HG03575 (cell line): Measurements from ENCODE around the gene RAC2.
"Not testable (repeated sequence)": the region's sequence is repeated elsewhere in the genome, so short reads cannot be mapped to it uniquely, and the experiment has no call there.

ENCODE experiments used
- ATAC-seq: cut with Tn5 transposase; IDR thresholded peaks from one replicate; pipeline ENCODE4 v1.9.1; 2021; ENCODE audit not compliant: unreplicated experiment, insufficient number of reproducible peaks, low FRiP score; ENCODE audit errors: extremely low read depth

RAC2 gene

DNA sequence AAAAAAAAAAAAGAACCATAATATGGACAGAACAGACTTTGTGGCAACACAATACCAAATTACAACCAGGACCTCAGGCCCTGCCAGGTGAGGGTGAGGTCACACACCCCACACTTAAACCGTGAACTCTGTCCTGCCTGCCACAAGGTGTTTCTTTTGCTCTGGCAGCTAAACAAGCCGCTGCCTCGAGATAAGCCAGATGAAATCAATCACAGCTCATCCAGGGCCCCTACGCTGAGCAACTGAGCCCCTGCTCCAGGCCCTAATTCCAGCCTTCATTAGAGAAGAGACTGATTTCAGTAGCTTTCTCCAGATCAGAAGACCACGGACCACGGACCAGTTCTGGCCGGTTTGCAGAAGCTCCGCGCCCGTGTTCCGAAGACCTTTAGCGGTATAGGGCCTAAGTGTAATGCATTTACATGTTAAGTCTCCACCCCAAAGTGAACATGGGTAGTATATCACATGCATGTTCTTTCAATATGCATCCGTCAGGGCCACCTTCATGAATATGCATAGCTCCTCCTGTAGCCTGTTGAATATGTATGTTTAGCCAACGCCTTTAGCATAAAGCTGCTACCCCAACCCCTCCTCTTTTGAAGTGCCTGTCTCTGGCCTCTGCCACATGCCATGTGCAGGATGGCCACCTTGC is 14.8 kb upstream of the RAC2 start:
- no peak for ATAC-seq

DNA sequence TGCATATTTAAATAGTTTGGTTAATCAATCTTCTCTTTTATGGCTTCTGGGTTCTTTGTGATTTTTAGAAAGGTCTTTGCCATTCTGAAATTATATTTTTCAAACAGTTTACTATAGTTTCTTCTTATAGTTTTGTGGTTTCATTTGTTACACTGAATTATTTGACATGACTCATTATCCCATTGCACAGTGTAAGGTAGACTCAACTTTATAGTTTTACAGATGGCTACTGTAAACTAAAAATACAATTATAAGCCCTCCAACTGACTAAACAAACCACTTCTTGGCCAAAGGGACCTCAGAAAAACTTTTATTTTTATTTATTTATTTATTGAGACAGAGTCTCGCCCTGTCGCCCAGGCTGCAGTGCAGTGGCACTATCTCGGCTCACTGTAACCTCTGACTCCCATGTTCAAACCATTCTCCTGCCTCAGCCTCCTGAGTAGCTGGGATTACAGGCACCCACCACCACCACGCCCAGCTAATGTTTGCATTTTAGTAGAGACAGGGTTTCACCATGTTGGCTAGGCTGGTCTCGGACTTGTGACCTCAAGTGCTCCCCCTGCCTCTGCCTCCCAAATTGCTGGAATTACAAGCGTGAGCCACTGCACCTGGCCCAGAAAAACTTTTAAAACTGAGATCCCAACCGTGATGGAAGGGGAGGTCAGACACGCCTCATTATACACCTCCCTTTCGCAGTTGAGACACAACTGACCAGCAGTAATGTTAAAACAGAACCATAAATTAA is 14.1 kb upstream of the RAC2 start:
- no peak for ATAC-seq

DNA sequence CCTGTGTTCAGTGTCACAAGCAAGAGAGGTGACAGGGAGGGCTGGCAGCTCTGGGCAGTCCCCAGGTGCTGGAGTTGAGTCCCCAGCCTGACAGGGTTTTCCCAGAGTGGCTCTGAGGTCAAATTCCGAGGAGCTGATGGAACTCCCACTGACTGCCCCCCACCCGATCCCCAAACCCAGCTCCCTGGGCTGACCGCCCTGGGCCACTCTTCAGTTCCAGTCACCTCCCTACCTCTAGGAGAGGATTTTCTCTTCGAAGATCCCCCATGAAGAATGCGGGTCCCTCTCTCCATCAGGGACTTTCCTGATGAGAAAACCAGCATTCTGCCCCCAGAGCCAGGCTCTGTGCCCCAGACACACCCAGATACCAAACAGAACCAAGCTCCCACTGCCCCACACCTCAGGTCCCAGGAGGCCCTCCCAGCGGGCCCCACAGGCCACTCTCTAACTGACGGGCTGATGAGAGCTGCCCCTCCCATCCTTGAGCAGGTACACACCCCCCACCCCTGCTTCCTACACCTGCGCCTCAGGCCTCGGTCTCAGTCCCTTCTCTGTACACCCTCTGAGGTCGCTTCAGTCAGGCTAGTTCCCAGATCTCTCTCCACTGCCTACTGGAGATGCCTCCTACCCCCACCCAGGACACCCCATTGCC is 12.1 kb upstream of the RAC2 start:
- no peak for ATAC-seq

DNA sequence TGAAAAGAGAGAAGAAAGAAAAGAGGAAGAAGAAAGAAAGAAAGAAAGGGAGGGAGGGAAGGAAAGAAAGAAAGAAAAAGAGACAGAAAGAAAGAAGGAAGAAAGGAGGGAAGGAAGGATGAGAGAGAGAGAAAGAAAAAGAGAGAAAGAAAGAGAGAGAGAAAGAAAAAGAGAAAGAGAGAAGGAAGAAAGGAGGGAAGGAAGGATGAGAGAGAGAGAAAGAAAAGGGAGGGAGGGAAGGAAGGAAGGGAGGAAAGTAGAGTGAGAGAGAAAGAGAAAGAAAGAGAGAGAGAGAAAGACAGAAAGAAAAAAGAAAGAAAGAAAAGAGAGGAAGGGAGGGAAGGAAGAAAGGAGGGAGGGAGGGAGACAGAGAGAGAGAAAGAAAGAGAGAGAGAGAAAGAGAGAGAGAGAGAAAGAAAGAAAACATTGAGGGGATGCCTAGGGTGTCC is 11.5 kb upstream of the RAC2 start:
- no peak for ATAC-seq

DNA sequence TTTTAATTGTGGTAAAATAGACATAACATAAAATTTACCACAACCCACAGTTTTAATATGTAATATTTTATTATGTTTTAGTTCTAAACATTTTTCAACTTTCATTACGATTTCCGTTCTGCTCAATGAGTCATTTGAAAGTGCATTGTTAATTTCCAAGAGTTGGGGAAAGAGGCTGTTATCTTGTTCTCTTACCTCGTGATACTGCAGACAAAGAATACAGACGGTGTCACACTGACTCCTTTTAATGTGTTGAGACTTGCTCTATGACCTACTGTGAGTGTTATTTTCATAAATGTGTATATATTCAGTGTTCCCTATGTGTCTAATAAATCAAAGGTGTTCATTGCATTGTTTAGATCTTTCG is 10.8 kb upstream of the RAC2 start:
- ATAC-seq: no peak

DNA sequence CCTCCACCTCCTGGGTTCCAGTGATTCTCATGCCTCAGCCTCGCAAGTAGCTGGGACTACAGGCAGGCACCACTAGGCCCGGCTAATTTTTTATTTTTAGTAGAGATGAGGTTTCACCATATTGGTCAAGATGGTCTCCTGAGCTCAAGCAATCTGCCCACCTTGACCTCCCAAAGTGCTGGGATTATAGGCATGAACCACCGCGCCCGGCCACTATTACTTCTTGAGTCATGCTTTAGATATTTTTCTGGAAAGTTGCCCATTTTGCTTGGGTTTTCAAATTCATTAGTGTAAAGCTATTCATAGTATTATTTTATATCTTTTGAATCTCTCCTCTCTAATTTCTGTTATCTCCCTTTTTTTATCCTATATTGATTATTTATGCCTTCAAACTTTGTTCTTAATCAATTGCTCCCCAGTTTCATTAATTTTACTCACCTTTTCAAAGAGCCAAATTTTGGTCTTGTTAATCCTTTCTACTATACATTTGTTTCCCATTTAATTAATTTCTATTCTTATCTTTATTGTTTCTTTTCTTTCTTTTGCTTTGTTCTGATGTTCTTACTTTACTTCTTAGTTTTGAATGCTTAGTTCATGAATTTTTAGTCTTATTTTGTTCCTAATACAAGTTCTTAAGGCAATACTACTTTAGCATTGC is 10.3 kb upstream of the RAC2 start:
- ATAC-seq: no peak

DNA sequence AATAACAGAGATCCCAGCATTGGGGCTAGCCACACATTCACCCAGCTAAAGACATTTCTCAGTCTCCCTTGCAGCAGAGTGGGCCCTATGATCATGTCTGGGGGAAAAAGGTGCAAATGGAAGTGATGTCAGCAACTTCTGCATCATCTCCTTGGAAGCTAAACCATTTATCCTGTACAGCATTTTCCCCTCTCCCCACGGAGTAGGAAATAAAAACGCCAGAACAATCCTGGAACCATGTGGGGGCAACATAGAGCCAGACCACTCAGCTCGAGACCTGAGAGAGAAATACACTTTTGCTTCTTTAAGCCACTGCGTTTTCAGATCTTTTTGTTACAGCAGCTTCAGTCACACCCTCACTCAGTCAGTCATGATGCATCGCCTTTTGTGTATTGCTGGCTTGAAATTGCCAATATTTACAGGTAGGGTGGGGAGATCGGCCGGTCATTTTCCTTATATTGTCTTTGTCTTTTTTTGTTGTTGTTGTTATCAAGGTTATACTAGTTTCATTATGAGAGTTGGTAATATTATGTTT is 9.1 kb upstream of the RAC2 start:
- no peak for ATAC-seq

DNA sequence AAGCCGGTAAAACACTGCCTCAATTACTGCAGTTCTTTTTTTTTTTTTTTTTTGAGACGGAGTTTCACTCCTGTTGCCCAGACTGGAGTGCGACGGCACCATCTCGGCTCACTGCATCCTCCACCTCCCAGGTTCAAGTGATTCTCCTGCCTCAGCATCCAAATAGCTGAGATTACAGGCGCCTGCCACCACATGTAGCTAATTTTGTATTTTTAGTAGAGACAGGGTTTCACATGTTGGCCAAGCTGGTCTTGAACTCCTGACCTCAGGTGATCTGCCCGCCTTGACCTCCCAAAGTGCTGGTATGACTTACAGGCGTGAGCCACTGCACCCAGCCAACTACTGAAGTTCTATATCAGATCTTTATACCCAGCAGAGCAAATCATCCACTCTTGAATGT is 7.8 kb upstream of the RAC2 start:
- ATAC-seq: not testable (repeated sequence)

DNA sequence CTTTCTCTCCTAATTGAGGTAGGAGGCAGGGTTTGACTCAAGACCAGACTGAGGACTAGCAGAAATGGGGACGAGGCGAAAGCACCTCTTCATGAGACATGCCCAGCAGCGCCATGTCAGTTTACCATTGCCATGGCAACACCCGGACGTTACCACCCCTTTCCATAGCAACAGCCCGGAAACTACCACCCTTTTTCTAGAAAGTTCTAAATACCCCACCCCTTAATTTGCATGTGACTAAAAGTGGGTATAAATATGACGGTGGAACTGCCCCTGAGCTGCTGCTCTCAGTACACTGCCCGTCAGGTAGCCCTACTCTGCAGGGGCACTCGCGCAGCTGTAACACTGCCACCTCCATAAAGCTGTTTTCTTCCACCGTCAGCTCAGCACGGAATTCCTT is 5.9 kb upstream of the RAC2 start:
- ATAC-seq: no peak

DNA sequence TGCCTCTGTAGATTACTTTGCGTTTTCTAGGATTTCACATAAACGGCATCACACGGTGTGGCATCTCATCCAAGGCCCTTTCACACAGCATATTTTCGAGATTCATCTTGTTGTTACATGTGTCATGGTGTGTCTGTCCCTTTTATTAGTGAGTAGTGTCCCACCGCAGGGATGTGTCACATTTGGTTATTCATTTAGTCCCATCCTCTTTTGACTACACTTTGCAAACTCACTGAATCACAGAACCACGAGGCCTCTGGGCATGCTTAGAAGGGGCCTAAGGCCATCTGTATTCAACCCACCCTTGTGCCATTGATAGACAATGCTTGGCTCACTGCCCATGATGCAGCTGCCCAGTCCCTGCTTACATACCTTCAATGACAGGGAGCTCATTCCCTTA is 4.2 kb upstream of the RAC2 start:
- ATAC-seq: no peak

DNA sequence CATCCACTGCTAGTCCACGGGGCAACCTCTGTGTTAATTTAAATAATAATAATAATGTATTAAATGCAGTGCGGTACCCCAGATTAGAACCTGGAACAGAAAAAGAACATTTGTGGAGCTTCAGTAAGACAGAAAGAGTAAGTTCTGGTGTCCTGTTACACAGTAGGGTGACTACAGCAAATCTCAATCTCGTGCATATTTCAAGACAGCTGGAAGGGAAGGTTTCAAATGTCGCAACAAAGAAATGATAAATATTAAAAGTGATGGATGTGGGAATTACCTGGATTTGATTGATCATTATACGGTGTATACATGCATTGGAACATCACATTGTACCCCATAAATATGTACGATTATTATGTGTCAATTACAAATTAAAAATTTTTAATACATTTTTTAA is 1.7 kb upstream of the RAC2 start:
- no peak for ATAC-seq

DNA sequence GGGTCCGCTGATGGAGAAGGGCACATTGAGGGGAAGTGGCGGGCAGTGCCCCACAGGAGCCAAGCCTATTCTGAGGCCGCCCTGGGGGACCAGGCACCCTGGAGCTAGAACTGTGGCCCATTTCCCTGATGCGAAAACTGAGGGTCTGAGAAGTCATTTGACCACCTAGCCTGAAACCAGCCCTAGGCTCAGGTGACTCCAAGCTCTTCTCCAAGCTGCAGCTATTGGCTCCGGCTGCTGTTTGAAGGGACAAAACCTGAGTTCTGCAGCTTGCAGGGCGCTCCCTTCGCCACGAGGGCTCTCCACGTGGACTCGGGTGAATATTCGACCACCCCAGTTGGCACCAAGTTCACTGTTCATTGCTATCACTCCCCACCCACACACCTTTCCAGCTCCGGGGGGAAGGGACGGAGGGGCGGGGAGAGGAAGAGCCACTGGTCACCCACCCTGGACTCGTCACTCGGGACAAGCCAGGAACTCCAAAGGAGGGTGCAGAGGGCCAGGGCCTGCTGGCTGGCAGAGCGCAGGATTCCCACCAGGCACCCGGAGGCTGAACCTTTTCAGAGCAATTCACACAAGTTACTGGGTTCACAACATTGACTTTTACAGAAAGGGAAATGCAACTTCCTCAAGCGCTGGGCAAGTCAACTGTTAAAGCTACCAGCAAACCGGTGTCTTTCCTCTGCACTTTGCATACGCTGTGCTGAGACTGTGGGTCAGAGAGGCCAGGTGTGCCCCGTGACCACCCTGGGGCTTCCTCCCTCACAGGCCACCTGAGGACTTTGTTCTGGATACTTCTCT is 1.1 kb upstream of the RAC2 start:
- no peak for ATAC-seq

DNA sequence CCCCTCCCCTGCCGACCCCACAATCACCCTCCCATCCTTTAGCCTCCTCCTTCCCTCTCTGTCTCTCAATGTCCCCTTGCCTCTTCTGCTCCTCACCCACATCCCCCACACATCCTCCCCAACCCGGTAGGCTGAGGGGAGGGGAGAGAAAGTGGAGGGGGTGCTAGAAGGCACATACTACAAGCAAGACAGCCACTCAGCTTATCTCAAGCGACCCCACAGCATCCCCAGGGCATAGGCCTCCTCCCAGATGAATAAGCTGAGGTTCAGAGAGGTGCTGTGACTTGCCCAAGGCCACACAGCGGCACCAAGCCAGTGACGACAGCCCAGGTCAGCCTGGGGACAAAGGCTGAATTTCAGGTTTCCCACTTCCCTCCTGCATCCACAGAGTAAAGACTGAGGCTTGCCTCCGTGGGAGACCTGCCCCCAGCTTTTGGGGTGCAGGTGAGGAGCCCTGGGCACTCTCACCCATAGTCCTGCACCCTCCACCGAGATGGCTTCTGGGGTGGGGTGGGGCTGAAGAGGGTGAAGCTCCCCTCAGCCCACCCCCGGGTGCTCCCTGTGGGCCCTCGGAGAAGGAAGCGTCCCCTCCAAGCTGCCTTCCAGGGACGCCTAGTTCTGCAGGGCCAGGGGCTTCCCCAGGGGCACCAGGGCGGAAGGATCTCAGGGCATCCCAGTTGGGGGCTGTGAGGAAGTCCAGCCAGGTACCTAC is 511 bp downstream of the RAC2 start:
- no peak for ATAC-seq

DNA sequence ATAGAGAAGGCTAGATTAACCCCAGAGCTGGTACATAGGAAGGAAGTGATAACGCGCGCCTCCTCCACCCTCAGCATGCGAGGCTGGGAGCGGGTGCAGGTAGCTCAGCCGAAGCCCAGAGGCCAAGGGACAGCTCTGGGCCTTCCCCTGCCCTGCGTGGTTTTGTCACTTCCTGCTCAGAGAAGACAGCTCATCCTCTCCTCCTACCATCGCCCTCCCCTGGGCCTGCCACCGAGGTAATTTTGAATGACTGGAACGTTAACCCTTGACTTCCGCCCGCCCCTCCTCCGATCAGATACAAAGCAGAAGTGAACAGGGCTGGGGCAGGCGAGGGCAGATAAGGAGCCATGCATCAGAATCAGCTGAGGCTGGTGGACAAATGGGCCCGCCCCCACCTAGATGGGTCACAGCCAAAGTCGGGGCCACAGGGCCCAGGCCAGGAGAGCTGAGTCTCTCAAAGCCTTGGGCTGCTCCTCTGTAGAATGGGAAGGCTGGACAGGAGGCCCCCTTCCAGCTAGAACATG is 1.6 kb downstream of the RAC2 start:
- ATAC-seq: peak; percentile 30

DNA sequence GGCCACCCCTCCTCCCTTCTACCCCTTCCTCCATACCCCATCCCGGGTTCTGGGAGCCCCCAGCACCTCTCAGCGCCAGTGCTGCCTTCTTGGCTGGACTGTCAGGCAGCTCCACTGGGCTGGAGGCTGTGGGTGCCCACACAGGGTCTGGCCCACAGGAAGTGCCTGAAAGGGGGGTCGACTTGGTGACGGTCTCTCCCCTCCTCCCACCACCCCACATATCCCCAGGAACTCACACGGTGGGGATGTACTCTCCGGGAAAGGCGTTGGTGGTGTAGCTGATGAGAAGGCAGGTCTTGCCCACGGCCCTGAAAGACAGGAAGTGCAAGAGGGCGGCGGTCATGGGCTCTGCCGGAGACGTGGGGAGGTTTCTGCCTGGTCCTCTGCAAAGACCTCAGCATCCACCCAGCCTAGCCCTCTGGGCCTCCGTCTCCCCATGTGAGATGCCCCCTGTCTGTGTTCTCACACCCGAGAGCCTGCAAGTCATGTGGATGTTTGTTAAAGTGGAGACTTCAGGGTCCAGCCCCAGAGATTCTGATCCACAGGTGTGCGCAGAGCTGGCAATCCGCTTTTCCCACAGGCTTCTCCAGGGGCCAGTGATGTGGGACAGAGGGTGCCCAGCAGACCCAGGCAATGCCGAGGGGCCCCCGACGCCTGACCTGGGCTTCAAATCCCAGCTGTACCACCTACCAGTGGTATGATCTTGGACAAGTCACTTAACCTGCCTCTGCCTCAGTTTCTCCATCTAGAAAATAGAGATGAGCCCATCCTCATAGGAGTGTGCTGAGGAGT is 2.5 kb downstream of the RAC2 start:
- ATAC-seq: no peak

DNA sequence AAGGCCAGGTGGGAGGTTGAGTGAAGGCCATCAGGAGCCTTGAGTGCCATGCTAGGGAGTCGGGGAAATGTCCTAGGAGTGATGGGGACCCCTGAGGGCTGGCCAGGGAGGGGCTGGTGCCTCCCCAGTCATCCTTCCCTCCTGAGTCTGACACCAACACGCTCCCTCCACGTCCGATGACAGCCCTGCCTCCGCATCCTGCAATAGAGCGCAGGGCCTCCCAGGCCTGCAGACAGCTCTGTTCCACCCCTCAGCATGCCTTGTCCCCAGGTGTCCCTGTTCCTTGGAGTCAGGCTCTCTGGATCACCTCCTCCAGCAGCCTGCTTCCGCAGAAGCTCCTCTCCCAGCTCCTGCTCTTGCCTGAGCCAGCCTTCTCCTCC is 3.1 kb downstream of the RAC2 start:
- ATAC-seq: no peak

DNA sequence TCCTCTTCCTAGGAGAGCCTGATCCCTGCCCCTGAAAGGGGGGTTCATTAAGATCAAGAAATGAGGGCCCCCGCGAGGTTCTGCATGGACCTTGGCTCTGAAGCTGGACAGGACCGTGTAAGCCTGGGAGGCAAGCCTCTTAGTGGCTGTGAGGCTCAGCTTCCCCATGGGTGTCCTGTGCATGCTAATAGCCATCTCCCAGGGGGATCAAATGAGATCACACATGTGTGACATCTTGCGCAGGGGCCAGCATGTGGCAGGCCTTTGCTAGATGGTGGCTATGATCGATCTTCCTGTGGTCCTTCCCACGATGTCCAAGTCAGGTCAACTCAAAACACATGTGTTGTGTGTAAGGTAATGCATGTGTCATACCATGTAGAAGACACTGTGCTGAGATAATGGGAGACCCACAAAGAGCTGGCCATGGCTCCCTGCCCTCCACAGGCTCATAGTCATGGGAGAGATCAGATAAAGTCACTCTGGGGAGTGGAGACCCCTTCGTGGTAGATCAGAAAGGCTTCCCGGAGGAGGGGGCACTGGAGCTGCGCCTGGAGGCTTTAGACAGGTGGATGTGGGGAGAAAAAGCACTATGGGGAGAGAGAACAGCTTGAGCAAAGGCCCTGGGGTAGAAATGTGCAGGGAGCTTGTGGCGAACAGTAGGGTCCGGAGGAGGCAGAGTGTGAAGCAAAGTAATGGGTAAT is 3.7 kb downstream of the RAC2 start:
- ATAC-seq: no peak
